Prostate gland (tissue), 2 donors: ENCODE data around the gene ALDH1B1.

ENCODE experiments used
- POLR2AphosphoS5 ChIP-seq: sonication (generic); formaldehyde crosslinking; IDR thresholded peaks from one replicate; pipeline ENCODE4 v1.6.1; 2017; ENCODE audit warnings: antibody characterized with exemption
- TF ChIP-seq, protein P1 (sequence below), 4 experiments: fragments of 200-600 bp in 2 of 4; fragments of 450-650 bp in 2 of 4; sonication (generic) in 2 of 4; IDR thresholded peaks; 1 replicate in 3 of 4; 2 replicates in 1 of 4; pipeline ENCODE4 v1.5.1; 2016 to 2019; ENCODE audit warnings: antibody characterized with exemption in 4 of 4, mild to moderate bottlenecking in 2 of 4, moderate library complexity in 2 of 4

DNA sequence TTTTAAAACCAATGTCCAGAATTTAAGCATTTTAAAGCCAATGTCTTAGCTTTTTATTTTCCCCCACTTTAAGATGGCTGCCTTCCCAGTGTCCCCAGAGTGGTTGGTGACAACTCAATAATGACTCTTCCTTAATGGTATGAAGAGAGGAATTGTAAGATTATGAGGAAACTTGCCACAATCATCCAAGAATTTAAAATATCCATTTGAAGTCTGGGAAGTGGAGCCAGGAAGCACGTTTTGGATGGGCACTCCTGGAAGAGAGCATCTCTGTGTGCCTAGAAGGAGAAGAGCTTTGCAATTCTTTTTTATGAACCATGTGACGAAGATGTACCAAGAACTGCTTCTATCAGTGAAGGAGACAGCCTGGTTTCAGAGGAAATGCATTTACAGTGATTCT, 43.0 kb downstream of the ALDH1B1 start:
- TF ChIP-seq POLR2AphosphoS5 = no peak
- TF ChIP-seq, protein P1, sequence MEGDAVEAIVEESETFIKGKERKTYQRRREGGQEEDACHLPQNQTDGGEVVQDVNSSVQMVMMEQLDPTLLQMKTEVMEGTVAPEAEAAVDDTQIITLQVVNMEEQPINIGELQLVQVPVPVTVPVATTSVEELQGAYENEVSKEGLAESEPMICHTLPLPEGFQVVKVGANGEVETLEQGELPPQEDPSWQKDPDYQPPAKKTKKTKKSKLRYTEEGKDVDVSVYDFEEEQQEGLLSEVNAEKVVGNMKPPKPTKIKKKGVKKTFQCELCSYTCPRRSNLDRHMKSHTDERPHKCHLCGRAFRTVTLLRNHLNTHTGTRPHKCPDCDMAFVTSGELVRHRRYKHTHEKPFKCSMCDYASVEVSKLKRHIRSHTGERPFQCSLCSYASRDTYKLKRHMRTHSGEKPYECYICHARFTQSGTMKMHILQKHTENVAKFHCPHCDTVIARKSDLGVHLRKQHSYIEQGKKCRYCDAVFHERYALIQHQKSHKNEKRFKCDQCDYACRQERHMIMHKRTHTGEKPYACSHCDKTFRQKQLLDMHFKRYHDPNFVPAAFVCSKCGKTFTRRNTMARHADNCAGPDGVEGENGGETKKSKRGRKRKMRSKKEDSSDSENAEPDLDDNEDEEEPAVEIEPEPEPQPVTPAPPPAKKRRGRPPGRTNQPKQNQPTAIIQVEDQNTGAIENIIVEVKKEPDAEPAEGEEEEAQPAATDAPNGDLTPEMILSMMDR (IDR thresholded peaks at IDR 0.05) = no peak
